ENCODE data around the gene CNTFR. TPM values are rescaled to one million over a fixed set of nuclear protein-coding genes. Genes with fewer than 3 reads are reported as not detected.
A peak's percentile ranks its signal among the peaks of the same experiment; 100 is the strongest.

Gene CNTFR
- total RNA-seq, 4 donors from 2014 or later, result 1.7 to 24.6 (median 15.6) TPM

DNA sequence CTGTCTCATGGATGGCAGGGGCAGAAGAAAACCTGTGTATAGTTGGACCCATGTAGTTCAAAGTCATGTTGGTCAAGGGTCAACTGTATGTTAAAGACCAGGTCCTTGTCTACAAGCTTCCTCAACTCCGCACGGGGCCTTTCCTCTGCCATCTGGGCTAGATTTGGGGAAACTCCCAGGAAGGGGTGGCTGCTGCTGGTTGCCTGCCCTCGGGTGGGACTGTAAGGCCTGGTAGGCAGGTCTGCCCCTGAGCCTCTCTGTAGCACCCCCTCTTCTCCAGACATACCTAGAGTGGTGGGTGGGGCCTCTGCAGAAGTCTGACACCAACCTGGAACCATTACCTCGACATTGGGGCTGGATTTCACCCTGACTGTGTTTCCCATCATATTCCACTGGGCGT is 82.0 kb downstream of the CNTFR start:
- H3K4me3 ChIP-seq, result no peak overlapping the region
- TF ChIP-seq POLR2A (IDR thresholded peaks at IDR 0.05), result no peak
- TF ChIP-seq, protein P1, sequence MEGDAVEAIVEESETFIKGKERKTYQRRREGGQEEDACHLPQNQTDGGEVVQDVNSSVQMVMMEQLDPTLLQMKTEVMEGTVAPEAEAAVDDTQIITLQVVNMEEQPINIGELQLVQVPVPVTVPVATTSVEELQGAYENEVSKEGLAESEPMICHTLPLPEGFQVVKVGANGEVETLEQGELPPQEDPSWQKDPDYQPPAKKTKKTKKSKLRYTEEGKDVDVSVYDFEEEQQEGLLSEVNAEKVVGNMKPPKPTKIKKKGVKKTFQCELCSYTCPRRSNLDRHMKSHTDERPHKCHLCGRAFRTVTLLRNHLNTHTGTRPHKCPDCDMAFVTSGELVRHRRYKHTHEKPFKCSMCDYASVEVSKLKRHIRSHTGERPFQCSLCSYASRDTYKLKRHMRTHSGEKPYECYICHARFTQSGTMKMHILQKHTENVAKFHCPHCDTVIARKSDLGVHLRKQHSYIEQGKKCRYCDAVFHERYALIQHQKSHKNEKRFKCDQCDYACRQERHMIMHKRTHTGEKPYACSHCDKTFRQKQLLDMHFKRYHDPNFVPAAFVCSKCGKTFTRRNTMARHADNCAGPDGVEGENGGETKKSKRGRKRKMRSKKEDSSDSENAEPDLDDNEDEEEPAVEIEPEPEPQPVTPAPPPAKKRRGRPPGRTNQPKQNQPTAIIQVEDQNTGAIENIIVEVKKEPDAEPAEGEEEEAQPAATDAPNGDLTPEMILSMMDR (IDR thresholded peaks at IDR 0.05), result no peak
- H3K9me3 ChIP-seq, result no peaks in the 10 kb centered on the region
- no peaks in the 10 kb centered on the region for H3K27me3 ChIP-seq
- H3K36me3 ChIP-seq, result no peaks in the 10 kb centered on the region
- H3K27ac ChIP-seq, result no peak overlapping the region
- peak in 1 of 3 donors; percentile 6 for DNase-seq
- peaks cover 0 to 5% (median 0%) of the 10 kb centered on the region in 4 donors for H3K4me1 ChIP-seq

DNA sequence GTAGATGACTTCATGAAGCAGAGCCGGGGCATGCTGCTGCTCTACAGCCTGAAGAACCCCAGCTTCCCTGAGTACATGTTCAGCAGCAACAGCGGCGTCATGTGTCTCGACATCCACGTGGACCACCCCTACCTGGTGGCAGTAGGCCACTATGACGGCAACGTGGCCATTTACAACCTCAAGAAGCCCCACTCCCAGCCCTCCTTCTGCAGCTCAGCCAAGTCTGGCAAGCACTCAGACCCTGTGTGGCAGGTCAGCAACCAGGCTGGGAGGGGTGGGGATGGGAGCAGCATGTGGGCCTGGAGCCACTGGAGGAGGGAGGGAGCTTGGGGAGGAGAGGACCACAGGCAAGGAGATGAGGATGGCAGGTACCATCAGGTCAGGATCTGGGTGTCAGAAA is 82.9 kb downstream of the CNTFR start:
- Histone ChIP-seq H3K27ac (no peak overlapping the region), H3K9me3 (no peaks in the 10 kb centered on the region), H3K4me1 (peaks cover 0 to 5% (median 0%) of the 10 kb centered on the region in 4 donors), H3K4me3 (no peak overlapping the region), H3K36me3 (no peaks in the 10 kb centered on the region), H3K27me3 (no peaks in the 10 kb centered on the region)
- DNase-seq, result peak in 1 of 3 donors; percentile 29
- no peak for TF ChIP-seq POLR2A (IDR thresholded peaks at IDR 0.05)

DNA sequence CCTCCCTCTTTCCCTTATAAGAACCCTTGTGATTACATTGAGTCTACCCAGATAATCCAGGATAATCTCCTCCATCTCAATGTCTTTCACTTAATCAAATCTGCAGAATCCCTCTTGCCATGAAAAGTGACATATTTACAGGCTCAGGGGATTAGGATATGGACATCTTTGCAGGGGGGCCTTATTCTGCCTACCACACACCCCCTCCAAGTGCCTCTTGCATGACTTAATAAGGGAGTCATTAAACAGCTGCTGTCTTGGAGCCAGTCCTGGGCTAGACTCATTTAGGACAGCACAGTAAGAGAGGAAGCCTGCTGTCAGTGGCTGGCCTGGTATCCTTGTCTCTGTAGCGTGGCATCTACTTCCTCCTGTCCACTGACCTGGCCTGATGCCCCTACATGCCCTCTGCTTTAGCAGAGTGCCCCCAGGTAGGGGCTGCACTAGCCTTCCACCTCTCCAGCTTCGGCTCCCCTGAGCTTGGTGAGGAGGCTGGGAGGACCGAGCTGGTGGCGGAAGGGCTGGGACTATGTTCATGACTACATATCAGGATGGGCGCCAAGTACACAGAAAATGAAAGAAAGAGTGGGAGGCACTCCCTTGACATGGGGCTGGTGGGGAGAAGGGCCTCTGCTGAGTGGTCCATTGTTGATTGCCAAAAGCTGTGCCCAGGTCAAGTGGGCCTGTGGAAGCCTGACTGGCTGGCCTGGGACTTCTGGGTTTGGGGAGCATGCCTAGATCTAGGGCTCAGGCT is 84.0 kb downstream of the CNTFR start:
- H3K4me3 ChIP-seq, result no peak overlapping the region
- H3K36me3 ChIP-seq, result no peaks in the 10 kb centered on the region
- H3K27ac ChIP-seq, result no peak overlapping the region
- TF ChIP-seq, protein P1 (IDR thresholded peaks at IDR 0.05), result no peak
- TF ChIP-seq POLR2A (IDR thresholded peaks at IDR 0.05), result no peak
- peaks cover 0 to under 1% (median 0%) of the 10 kb centered on the region in 4 donors for H3K4me1 ChIP-seq
- DNase-seq, result peak in 1 of 3 donors; percentile 14
- no peaks in the 10 kb centered on the region for H3K9me3 ChIP-seq
- H3K27me3 ChIP-seq, result no peaks in the 10 kb centered on the region

DNA sequence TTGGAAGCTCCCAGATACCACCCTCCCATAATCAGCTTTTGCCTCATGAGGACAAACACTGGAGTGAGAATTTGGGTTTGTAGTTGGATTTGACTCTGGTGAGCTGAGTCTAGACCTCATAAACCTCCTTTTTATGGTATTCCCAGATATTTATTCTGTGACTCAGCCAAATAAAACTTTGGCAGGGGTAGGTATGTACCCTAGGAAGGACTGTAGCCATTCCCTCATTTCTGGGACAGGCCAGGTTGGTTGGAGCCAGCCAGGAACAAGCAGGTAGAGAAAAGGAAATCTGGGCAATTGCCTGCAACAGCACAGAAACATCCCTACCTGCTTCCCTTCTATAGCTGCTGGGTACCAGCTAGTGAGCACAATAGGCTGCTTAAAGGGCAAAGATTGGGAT is 86.1 kb downstream of the CNTFR start:
- TF ChIP-seq POLR2A (IDR thresholded peaks at IDR 0.05), result no peak
- TF ChIP-seq, protein P1 (IDR thresholded peaks at IDR 0.05), result no peak
- no peak overlapping the region for H3K4me3 ChIP-seq
- no peak for DNase-seq
- no peak overlapping the region for H3K27ac ChIP-seq
- H3K36me3 ChIP-seq, result no peaks in the 10 kb centered on the region
- no peaks in the 10 kb centered on the region for H3K27me3 ChIP-seq
- no peaks in the 10 kb centered on the region for H3K9me3 ChIP-seq
- no peaks in the 10 kb centered on the region for H3K4me1 ChIP-seq

DNA sequence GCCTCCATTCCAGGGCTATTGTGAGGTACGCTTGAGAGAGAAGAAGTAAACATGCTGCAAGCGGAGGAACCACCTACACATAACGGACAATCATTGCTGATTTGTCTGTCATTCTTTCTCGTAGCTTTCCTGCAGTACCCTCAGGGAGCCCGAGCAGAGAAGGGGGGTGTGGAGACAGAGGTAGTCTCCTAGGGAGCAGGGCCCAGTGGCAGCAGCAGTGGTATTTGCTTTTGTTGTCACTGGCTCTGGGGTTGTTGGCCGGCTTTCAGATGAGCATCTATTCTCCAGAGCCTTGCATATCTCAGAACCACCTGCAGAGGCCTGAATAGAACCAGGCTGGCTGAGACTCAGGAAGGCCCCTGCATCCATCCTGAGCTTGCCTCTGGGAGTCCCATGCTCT is 86.6 kb downstream of the CNTFR start:
- Histone ChIP-seq H3K4me3 (no peak overlapping the region), H3K4me1 (no peaks in the 10 kb centered on the region), H3K27me3 (no peaks in the 10 kb centered on the region), H3K9me3 (no peaks in the 10 kb centered on the region), H3K36me3 (no peaks in the 10 kb centered on the region), H3K27ac (no peak overlapping the region)
- no peak for TF ChIP-seq POLR2A (IDR thresholded peaks at IDR 0.05)
- TF ChIP-seq, protein P1 (IDR thresholded peaks at IDR 0.05), result no peak
- no peak for DNase-seq

DNA sequence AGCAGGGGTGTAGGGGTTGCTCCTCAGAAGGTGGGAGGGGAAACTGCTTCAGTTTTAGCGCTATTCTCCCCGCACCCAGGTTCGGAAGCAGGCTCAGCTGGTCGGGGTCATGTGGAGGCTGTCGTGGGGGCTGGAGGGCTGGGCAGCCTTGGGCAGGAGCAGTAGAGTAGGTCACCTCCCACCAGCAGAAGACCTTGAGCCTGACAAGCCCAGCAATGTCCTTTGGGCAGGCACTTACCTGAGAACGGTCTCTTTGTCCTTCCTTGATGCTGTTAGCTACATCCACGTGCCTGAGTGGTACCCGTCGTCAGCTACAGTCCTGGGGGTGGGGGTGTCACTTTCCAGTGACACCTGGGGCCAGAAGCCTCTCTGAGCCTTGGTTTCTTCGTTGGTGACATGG is 87.1 kb downstream of the CNTFR start:
- DNase-seq, result no peak
- no peak for TF ChIP-seq POLR2A (IDR thresholded peaks at IDR 0.05)
- TF ChIP-seq, protein P1 (IDR thresholded peaks at IDR 0.05), result no peak
- H3K36me3 ChIP-seq, result no peaks in the 10 kb centered on the region
- H3K9me3 ChIP-seq, result no peaks in the 10 kb centered on the region
- no peaks in the 10 kb centered on the region for H3K27me3 ChIP-seq
- H3K27ac ChIP-seq, result no peak overlapping the region
- no peaks in the 10 kb centered on the region for H3K4me1 ChIP-seq
- no peak overlapping the region for H3K4me3 ChIP-seq

Data from Peyer's patch (tissue), 4 donors.